H1 (cell line): ENCODE data around the gene LY86. TPM values are rescaled to one million over a fixed set of nuclear protein-coding genes. Genes with fewer than 3 reads are reported as not detected.

ENCODE experiments used
- CTCF ChIA-PET: fragments of 300-600 bp; sonication (Branson Sonifier 250); formaldehyde crosslinking; loops from one replicate; lab custom pipeline; 2021; ENCODE audit not compliant: partially characterized antibody; lab: Charles Lee
- POLR2A ChIA-PET: fragments of 300-600 bp; sonication (Branson Sonifier 250); formaldehyde crosslinking; loops from one replicate; lab custom pipeline; 2021; ENCODE audit warnings: inconsistent platforms; ENCODE audit not compliant: partially characterized antibody; lab: Charles Lee
- DNase-seq, 2 experiments: peaks; one replicate each; pipeline versions ENCODE4 v3.0.0 to v3.0.0-alpha.2; 2010 to 2022; ENCODE audit warnings: low spot score in 2 of 2, low read depth in 1 of 2, mixed read lengths in 1 of 2
- FAIRE-seq: peaks from 2 replicates; lab custom pipeline; 2011; peaks lifted over from hg19 to GRCh38; lab: Jason Lieb, UNC
- H2AFZ ChIP-seq: 2 replicates; pipeline ENCODE4 v1.8.1; 2012; ENCODE audit warnings: low read length, inconsistent platforms
- H2AK5ac ChIP-seq: 2 replicates; pipeline ENCODE4 v1.6.1; 2013; ENCODE audit warnings: low read depth, low read length
- H2BK120ac ChIP-seq: replicated peaks from 2 replicates; pipeline ENCODE3; 2013; ENCODE audit warnings: low read depth, low read length, inconsistent platforms
- H2BK12ac ChIP-seq: 2 replicates; pipeline ENCODE4 v1.6.1; 2013; ENCODE audit warnings: low read depth, low read length
- H2BK15ac ChIP-seq: 2 replicates; pipeline ENCODE4 v1.6.1; 2013; ENCODE audit warnings: low read length
- H2BK20ac ChIP-seq: 2 replicates; pipeline ENCODE4 v1.6.1; 2013; ENCODE audit warnings: low read length
- H2BK5ac ChIP-seq: 2 replicates; pipeline ENCODE4 v1.6.1; 2013; ENCODE audit warnings: low read depth, low read length
- H3K14ac ChIP-seq: 2 replicates; pipeline ENCODE4 v1.6.1; 2013; ENCODE audit warnings: inconsistent platforms; ENCODE audit not compliant: insufficient read length
- H3K18ac ChIP-seq: 2 replicates; pipeline ENCODE4 v1.6.1; 2013; ENCODE audit warnings: low read length; ENCODE audit errors: extremely low read depth
- H3K23ac ChIP-seq: 2 replicates; pipeline ENCODE4 v1.6.1; 2013; ENCODE audit warnings: inconsistent platforms; ENCODE audit not compliant: insufficient read length
- H3K23me2 ChIP-seq: 2 replicates; pipeline ENCODE4 v1.6.1; 2013; ENCODE audit warnings: low read depth, low read length
- H3K27ac ChIP-seq: 2 replicates; pipeline ENCODE4 v1.6.1; 2011; ENCODE audit warnings: low read depth, low read length, inconsistent platforms
- H3K27me3 ChIP-seq, 4 experiments: replicated peaks in 1 of 4; 1 replicate in 1 of 4; 2 replicates in 3 of 4; pipeline versions ENCODE4 v1.6.1 to v1.8.1; 2011 to 2013; ENCODE audit warnings: low read length in 3 of 4, mild to moderate bottlenecking in 3 of 4, inconsistent platforms in 2 of 4, mixed read lengths in 2 of 4, moderate library complexity in 1 of 4; ENCODE audit not compliant: control insufficient read depth in 3 of 4, insufficient read depth in 3 of 4; ENCODE audit errors: extremely low read depth in 1 of 4
- H3K36me3 ChIP-seq, 4 experiments: 2 replicates each; pipeline versions ENCODE4 v1.6.1 to v1.8.1; 2011 to 2013; ENCODE audit warnings: mild to moderate bottlenecking in 4 of 4, low read length in 3 of 4, moderate library complexity in 2 of 4, control low read depth in 1 of 4, inconsistent platforms in 1 of 4; ENCODE audit not compliant: insufficient read depth in 4 of 4, control insufficient read depth in 2 of 4
- H3K4ac ChIP-seq: replicated peaks from 2 replicates; pipeline ENCODE3; 2013; ENCODE audit warnings: low read length, low read depth, mixed read lengths, inconsistent platforms; ENCODE audit not compliant: insufficient read length
- H3K4me1 ChIP-seq, 4 experiments: replicated peaks in 1 of 4; 1 replicate in 1 of 4; 2 replicates in 3 of 4; pipeline versions ENCODE4 v1.6.1 to v1.8.1; 2011 to 2013; ENCODE audit warnings: low read length in 3 of 4, inconsistent platforms in 2 of 4, mixed read lengths in 1 of 4; ENCODE audit not compliant: insufficient read depth in 4 of 4, control insufficient read depth in 3 of 4
- H3K4me2 ChIP-seq, 2 experiments: 2 replicates each; pipeline versions ENCODE4 v1.6.1 to v1.8.1; 2011 to 2013; ENCODE audit warnings: low read depth in 2 of 2, low read length in 2 of 2, control low read depth in 1 of 2, inconsistent platforms in 1 of 2, mild to moderate bottlenecking in 1 of 2; ENCODE audit not compliant: insufficient read depth in 1 of 2
- H3K4me3 ChIP-seq, 4 experiments: fragments of 200-600, 300-600 bp in 1 of 4; sonication (generic), shearing (Covaris generic), sonication (Bioruptor Twin) in 1 of 4; 2 replicates each; pipeline versions ENCODE4 v1.5.1 to v1.8.1; 2011 to 2016; ENCODE audit warnings: low read length in 4 of 4, low read depth in 3 of 4, control low read depth in 2 of 4, inconsistent platforms in 2 of 4, mild to moderate bottlenecking in 2 of 4, mixed read lengths in 1 of 4, moderate library complexity in 1 of 4; ENCODE audit not compliant: insufficient read depth in 2 of 4; ENCODE audit errors: extremely low read depth in 1 of 4
- H3K56ac ChIP-seq: replicated peaks from 2 replicates; pipeline ENCODE3; 2013; ENCODE audit warnings: low read depth, mild to moderate bottlenecking, mixed read lengths, low read length, inconsistent platforms; ENCODE audit not compliant: insufficient read length
- H3K79me1 ChIP-seq: 2 replicates; pipeline ENCODE4 v1.6.1; 2013; ENCODE audit warnings: low read depth, low read length, control low read depth
- H3K79me2 ChIP-seq, 2 experiments: 2 replicates each; pipeline versions ENCODE4 v1.6.1 to v1.8.1; 2012 to 2013; ENCODE audit warnings: low read length in 2 of 2, mild to moderate bottlenecking in 2 of 2, inconsistent platforms in 1 of 2; ENCODE audit not compliant: insufficient read depth in 2 of 2, control insufficient read depth in 1 of 2
- H3K9ac ChIP-seq, 4 experiments: replicated peaks in 1 of 4; 1 replicate in 1 of 4; 2 replicates in 3 of 4; pipeline versions ENCODE4 v1.6.1 to v1.8.1; 2011 to 2013; ENCODE audit warnings: low read depth in 3 of 4, low read length in 3 of 4, control low read depth in 2 of 4, mild to moderate bottlenecking in 2 of 4, moderate library complexity in 2 of 4, inconsistent platforms in 1 of 4; ENCODE audit errors: extremely low read depth in 1 of 4
- H3K9me3 ChIP-seq, 2 experiments: 2 replicates each; pipeline versions ENCODE4 v1.6.1 to v1.8.1; 2012 to 2013; ENCODE audit warnings: mild to moderate bottlenecking in 2 of 2, moderate library complexity in 2 of 2, control low read depth in 1 of 2, inconsistent platforms in 1 of 2, low read depth in 1 of 2, low read length in 1 of 2, mixed read lengths in 1 of 2; ENCODE audit not compliant: insufficient read depth in 2 of 2
- H4K20me1 ChIP-seq, 2 experiments: replicated peaks in 1 of 2; 2 replicates each; pipeline versions ENCODE3 to v1.8.1; 2011 to 2013; ENCODE audit warnings: inconsistent platforms in 2 of 2, low read length in 2 of 2, mild to moderate bottlenecking in 1 of 2; ENCODE audit not compliant: insufficient read depth in 2 of 2, control insufficient read depth in 1 of 2
- H4K5ac ChIP-seq: 2 replicates; pipeline ENCODE4 v1.6.1; 2013; ENCODE audit warnings: low read length, low read depth, mixed read lengths, inconsistent platforms; ENCODE audit not compliant: insufficient read length
- H4K8ac ChIP-seq: 2 replicates; pipeline ENCODE4 v1.8.0; 2013; ENCODE audit warnings: mild to moderate bottlenecking, moderate library complexity, low read length, inconsistent platforms; ENCODE audit not compliant: insufficient read depth; ENCODE audit errors: extremely low read depth
- H4K91ac ChIP-seq: replicated peaks from 2 replicates; pipeline ENCODE3; 2013; ENCODE audit warnings: low read length, mixed read lengths, inconsistent platforms; ENCODE audit not compliant: insufficient read length
- CREB1 ChIP-seq: IDR thresholded peaks from 2 replicates; pipeline ENCODE4 v1.6.1; 2012; ENCODE audit warnings: inconsistent platforms
- polyA plus RNA-seq, 7 experiments: library from polyadenylated mRNA; depleted of rRNA in 3 of 7; stranded (reverse) in 5 of 7; unstranded in 2 of 7; fragments of >200 nt in 5 of 7; fragments of 200-250 nt in 2 of 7; gene quantifications; 1 replicate in 5 of 7; 2 replicates in 1 of 7; 4 replicates in 1 of 7; pipeline versions ENCODE4 v1.2.1 to v1.2.3, GENCODE V29; 2011 to 2013; ENCODE audit warnings: missing spikeins in 2 of 7, mixed read lengths in 2 of 7
- total RNA-seq: library from RNA; stranded (reverse); fragmentation: NEBNext Ultra II Directional; extraction: Animal tissue kit (Norgen Biotek cat#: 25700); gene quantifications from 2 replicates; pipeline ENCODE4 v1.2.1, GENCODE V29; 2021
- TF ChIP-seq, protein P1 (sequence below), 3 experiments: IDR thresholded peaks; 1 replicate in 2 of 3; 2 replicates in 1 of 3; pipeline versions ENCODE4 v1.5.1 to v1.6.1; 2011; ENCODE audit warnings: low read length in 3 of 3, mild to moderate bottlenecking in 3 of 3, inconsistent platforms in 2 of 3, low read depth in 1 of 3, moderate library complexity in 1 of 3; ENCODE audit not compliant: insufficient read depth in 1 of 3; ENCODE audit errors: control extremely low read depth in 1 of 3

The LY86 gene
- total and polyA plus RNA-seq, 2 of the 8 experiments (the other 6 are each of a cell fraction or from before 2014, with no cell fraction given) = not detected

DNA sequence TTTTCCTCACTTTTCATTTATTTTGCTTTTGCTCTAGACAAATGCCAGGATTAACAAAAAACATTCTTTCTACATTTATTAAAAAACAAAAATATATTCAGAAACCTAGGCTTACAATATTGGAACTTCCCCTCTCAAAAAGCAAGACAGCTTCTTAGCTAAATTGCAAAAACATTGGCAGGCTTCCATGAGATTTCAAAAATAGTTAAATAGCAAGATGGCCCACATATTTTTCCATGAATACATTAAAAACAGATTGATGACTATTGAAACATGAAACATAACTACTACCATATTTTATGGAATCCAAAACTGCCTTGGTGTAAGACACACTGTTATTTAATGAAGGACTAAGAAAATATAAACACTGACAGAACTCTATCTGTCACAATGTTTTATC, 92.0 kb downstream of the LY86 start:
- DNase-seq = no peak
- POLR2A ChIA-PET = no interaction called here
- TF ChIP-seq, protein P1, sequence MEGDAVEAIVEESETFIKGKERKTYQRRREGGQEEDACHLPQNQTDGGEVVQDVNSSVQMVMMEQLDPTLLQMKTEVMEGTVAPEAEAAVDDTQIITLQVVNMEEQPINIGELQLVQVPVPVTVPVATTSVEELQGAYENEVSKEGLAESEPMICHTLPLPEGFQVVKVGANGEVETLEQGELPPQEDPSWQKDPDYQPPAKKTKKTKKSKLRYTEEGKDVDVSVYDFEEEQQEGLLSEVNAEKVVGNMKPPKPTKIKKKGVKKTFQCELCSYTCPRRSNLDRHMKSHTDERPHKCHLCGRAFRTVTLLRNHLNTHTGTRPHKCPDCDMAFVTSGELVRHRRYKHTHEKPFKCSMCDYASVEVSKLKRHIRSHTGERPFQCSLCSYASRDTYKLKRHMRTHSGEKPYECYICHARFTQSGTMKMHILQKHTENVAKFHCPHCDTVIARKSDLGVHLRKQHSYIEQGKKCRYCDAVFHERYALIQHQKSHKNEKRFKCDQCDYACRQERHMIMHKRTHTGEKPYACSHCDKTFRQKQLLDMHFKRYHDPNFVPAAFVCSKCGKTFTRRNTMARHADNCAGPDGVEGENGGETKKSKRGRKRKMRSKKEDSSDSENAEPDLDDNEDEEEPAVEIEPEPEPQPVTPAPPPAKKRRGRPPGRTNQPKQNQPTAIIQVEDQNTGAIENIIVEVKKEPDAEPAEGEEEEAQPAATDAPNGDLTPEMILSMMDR (IDR thresholded peaks at IDR 0.05; ENCODE audit: control extremely low read depth in 1 of 3, insufficient read depth in 1 of 3, low read depth in 1 of 3, low read length in 3 of 3) = no peak
- TF ChIP-seq CREB1 = no peak

More for the DNA sequence above, 92.0 kb downstream of the LY86 start:
- no peaks in the 10 kb centered on the region for H3K79me2 ChIP-seq
- no peaks in the 10 kb centered on the region for H3K9me3 ChIP-seq
- no peak overlapping the region for H3K18ac ChIP-seq
- H2BK12ac ChIP-seq = no peak overlapping the region
- H2BK120ac ChIP-seq = no peak overlapping the region
- H3K79me1 ChIP-seq = no peaks in the 10 kb centered on the region
- H4K20me1 ChIP-seq = no peaks in the 10 kb centered on the region
- H3K23me2 ChIP-seq = no peaks in the 10 kb centered on the region
- H3K27ac ChIP-seq = no peak overlapping the region
- H4K8ac ChIP-seq = no peak overlapping the region
- H3K4ac ChIP-seq = no peak overlapping the region
- no peak overlapping the region for H3K9ac ChIP-seq
- no peak overlapping the region for H2BK15ac ChIP-seq
- CTCF ChIA-PET = interaction anchor here (1.4 to 7.2 kb wide), 3 partner anchors 14 to 566 kb away, joined by 3 to 64 read pairs (median 4); no protein-coding TSS in a partner anchor
- no peak overlapping the region for H3K4me2 ChIP-seq
- H3K14ac ChIP-seq = no peak overlapping the region
- H4K5ac ChIP-seq = no peak overlapping the region
- no peak overlapping the region for H2BK5ac ChIP-seq
- H3K36me3 ChIP-seq = no peaks in the 10 kb centered on the region
- no peak overlapping the region for H2BK20ac ChIP-seq
- H3K4me1 ChIP-seq = peaks cover 5 to 15% (median 11%) of the 10 kb centered on the region in 4 experiments
- no peak overlapping the region for H3K4me3 ChIP-seq
- no peak overlapping the region for H2AFZ ChIP-seq
- H3K23ac ChIP-seq = no peak overlapping the region
- H3K27me3 ChIP-seq = no peaks in the 10 kb centered on the region; a peak in 1 of 7 replicates
- no peak overlapping the region for H3K56ac ChIP-seq
- no peak overlapping the region for H4K91ac ChIP-seq
- FAIRE-seq = no peak
- H2AK5ac ChIP-seq = no peak overlapping the region
